SK-N-SH (cell line): Measurements from ENCODE around the gene MYO16.

Source experiments
- NFIC ChIP-seq: IDR thresholded peaks from 2 replicates; pipeline ENCODE4 v1.4.0; 2012; ENCODE audit warnings: borderline replicate concordance
- RXRA ChIP-seq: IDR thresholded peaks from 2 replicates; pipeline ENCODE4 v1.4.0; 2012; ENCODE audit warnings: low read depth, mild to moderate bottlenecking, borderline replicate concordance

GRCh38 chr13:108984251-108984920 is 355.0 kb downstream of the MYO16 start:
- TF ChIP-seq RXRA (no peak), NFIC (no peak)
